Stimulated activated CD8-positive, alpha-beta memory T cell treated with anti-CD3 and anti-CD28 coated beads, Interleukin-7, amount 100 ng/mL, for 48 hours (primary cell): Measurements from ENCODE around the gene COL12A1.

ENCODE experiments used
- DNase-seq, 2 donors: peaks; one replicate each; pipeline ENCODE4 v3.0.0-alpha.2; 2020; ENCODE audit warnings: low read depth in 1 of 2; ENCODE audit errors: extremely low read depth in 1 of 2

COL12A1 gene

DNA sequence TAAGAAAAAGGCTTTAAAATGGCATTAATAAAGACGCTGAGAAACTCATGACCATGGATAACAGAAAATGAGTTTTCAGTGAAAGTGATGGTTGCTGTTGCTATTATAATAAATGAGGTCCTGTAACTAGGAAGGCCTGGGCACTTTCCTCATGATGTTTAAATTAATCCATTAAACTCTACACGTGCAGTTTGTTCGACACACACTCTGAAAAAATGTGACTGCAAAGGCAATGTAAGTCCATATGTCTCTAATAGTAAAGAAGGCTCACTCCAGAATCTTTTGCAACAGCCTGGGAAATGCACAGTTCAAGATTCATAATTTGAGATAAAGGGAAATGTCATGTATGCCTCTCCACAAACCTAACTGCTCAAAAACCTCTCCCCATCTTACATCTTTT, 153.4 kb downstream of the COL12A1 start:
- DNase-seq, result no peak

GRCh38 chr6:75049308-75049707, 156.5 kb downstream of the COL12A1 start:
- DNase-seq, result no peak

DNA sequence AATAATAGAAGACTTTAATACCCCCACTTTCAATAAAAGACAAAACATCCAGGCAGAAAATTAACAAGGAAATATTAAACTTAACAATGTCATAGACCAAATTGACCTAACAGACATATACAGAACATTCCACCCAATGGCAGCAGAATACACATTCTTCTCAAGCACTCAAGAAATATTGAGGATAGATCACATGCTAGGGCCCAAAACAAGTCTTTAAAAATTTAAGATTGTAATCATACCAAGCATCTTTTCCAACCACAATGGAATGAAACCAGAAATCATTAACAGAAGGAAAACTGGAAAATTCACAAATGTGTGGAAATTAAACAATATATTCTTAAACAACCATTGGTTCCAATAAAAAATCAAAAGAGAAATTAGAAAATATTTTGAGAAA, 161.0 kb downstream of the COL12A1 start:
- DNase-seq, result no peak

GRCh38 chr6:75041381-75041780, 164.5 kb downstream of the COL12A1 start:
- no peak for DNase-seq
